HG02943 (cell line): ENCODE measurements around the gene LILRA5.
"Not testable (repeated sequence)": the region's sequence is repeated elsewhere in the genome, so short reads cannot be mapped to it uniquely, and the experiment has no call there.

ENCODE experiments used
- ATAC-seq: cut with Tn5 transposase; IDR thresholded peaks from one replicate; pipeline ENCODE4 v1.9.1; 2021; ENCODE audit warnings: mild to moderate bottlenecking, low read depth, moderate library complexity; ENCODE audit not compliant: unreplicated experiment

The LILRA5 gene

DNA sequence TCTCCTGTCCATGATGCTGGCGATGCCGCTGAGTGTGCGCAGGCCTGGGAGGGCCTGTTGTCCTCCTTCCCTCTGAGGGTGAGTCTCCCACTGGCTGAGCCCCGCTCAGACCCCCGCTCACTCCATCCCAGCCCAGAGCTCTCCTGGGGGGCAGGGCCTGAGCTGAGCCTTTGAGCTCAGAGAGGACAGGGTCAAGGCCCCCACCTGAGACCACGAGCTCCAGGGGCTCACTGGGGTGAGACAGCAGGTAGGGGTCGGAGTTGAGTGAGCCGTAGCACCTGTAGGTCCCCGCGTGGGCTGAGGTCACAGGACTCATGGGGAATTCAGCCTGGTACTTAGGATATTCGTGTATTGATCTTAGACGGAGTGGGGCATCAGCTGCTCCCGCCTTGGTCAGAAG lies 34.9 kb downstream of the LILRA5 start:
- not testable (repeated sequence) for ATAC-seq

DNA sequence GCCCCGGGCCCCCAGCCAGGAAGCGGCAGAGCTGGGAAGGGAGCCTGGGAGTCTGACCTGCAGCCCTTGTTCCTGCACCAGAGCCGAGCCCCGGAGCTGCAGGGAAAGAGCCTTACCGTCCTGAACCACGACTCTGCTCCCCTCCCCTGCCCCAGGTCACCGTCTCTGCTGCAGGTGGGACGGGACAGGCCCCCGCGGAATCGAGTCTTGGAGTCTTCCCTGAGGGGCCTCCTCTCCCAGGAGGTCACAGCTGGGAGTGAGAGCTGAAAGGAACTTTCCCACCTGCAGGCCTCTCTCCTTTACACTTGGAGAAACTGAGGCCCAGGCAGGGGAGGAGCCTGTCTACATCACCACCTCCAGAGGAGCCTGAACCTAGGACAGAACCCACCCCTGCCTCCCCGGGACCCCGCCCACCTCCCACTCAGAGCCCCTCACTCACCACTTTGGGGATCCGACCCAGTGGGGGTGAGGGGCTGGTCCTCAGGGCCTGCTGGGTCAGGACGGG lies 35.8 kb downstream of the LILRA5 start:
- not testable (repeated sequence) for ATAC-seq

- ATAC-seq: no peak
These were observed 37.0 kb downstream of the LILRA5 start for GRCh38 chr19:54275951-54276350.

- not testable (repeated sequence) for ATAC-seq
These were observed 38.5 kb downstream of the LILRA5 start for GRCh38 chr19:54274516-54274915.

- no peak for ATAC-seq
These were observed 39.1 kb downstream of the LILRA5 start for GRCh38 chr19:54273821-54274220.

DNA sequence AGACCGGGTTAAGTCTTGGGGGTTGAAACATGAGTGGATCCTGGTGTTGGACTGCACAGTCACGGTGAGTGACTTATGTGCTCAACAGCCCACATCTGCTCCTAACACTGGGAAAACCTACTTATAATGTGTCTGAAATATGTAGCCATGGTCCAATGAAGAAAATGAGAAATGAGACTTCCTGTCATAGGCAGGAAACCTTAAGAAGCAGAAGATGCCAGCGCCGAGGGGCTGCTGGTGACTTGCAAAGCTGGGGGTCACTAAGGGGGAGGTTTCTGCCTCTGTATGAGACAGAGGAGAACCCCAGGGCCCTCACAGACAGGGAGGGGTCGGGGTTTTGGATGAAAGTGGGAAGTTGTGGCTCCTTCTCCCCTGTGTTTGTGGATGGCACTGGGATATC lies 40.8 kb downstream of the LILRA5 start:
- ATAC-seq: not testable (repeated sequence)

GRCh38 chr19:54271587-54271986 lies 41.4 kb downstream of the LILRA5 start:
- ATAC-seq: not testable (repeated sequence)

GRCh38 chr19:54271106-54271505 lies 41.9 kb downstream of the LILRA5 start:
- ATAC-seq: no peak

GRCh38 chr19:54268936-54269335 lies 44.0 kb downstream of the LILRA5 start:
- no peak for ATAC-seq

DNA sequence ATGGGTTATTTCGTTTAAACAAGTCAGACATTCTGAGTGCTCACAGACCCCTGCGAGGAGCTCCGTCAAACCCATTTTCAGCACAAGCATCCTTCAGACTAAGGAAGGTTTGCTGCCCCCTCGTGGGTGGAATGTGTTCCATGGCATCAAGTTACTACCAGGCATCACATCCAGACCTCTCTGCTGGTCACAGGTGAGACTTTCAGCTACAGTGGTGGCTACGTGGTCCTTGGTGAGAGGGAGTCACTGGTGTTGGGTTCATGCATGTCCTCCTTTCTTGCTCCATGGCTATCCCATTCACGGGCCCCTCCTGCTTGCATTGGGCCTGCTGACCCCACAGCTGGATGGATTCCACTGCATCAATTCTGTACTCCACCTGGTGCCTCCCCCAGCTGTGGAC lies 46.8 kb downstream of the LILRA5 start:
- no peak for ATAC-seq

DNA sequence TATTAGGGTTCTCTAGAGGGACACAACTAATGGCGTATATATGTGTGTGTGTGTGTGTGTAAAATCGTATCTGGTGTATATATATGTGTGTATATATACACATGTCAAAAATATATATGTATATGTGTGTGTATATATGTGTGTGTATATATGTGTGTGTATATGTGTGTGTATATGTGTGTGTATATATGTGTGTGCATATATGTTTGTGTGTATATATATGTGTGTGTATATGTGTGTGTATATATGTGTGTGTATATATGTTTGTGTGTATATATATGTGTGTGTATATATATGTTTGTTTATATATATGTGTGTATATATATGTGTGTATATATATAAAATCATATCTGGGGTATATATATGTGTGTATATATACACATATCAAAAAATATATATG lies 50.5 kb downstream of the LILRA5 start:
- ATAC-seq: no peak

- ATAC-seq: no peak
These were observed 50.9 kb downstream of the LILRA5 start for GRCh38 chr19:54262066-54262465.

DNA sequence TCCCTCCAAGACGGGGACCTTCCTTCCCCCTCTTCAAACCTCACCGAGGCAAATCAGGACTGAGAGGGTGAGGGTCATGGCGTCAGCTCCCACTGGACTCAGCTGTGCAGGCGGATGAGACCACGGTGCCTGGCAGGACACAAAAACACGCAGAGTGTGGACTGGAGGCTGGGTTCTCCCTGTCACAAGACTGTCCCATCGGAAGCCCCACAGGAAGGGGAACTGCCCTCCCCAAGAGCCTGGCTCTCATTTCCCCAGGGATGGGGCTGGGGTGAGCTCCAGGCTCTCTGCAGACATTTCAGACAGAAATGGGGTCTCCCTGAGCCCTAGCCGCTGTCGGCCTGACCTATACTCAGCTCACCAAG lies 55.9 kb downstream of the LILRA5 start, which contains the start of gene LILRB5:
LILRB5 (minus strand) TSS at position 158 of the 365 bp plus-strand sequence; CDS start at position 78, 80 bp downstream.
- no peak for ATAC-seq
